Psoas muscle (tissue), 8 donors: ENCODE results near the gene LCLAT1. TPM values are rescaled to one million over a fixed set of nuclear protein-coding genes. Genes with fewer than 3 reads are reported as not detected.
A peak's percentile ranks its signal among the peaks of the same experiment; 100 is the strongest.

Experiments
- ATAC-seq, 4 donors: fragments of 200-7000 bp; cut with Tn5 transposase; one replicate each; pipeline ENCODE4 v1.9.1; 2020; ENCODE audit warnings: moderate library complexity in 3 of 4, mild to moderate bottlenecking in 2 of 4
- DNase-seq, 2 donors: peaks; one replicate each; pipeline ENCODE4 v3.0.0-alpha.2; 2020
- H3K27ac ChIP-seq: fragments of 200-600 bp; one replicate; pipeline ENCODE4 v1.8.0; 2022
- H3K27me3 ChIP-seq, 3 donors: fragments of 200-600 bp in 1 of 3; one replicate each; pipeline versions ENCODE4 v1.6.1 to v1.8.0; 2013 to 2022; ENCODE audit warnings: low read length in 2 of 3, mild to moderate bottlenecking in 2 of 3, moderate library complexity in 1 of 3; ENCODE audit not compliant: insufficient read depth in 3 of 3
- H3K36me3 ChIP-seq, 2 donors: fragments of 200-600 bp in 1 of 2; one replicate each; pipeline versions ENCODE4 v1.6.1 to v1.8.0; 2013 to 2022; ENCODE audit warnings: low read depth in 1 of 2, mild to moderate bottlenecking in 1 of 2, moderate library complexity in 1 of 2; ENCODE audit not compliant: insufficient read depth in 1 of 2
- H3K4me1 ChIP-seq: fragments of 200-600 bp; one replicate; pipeline ENCODE4 v1.8.0; 2022
- H3K4me3 ChIP-seq: fragments of 200-600 bp; one replicate; pipeline ENCODE4 v1.8.0; 2022; ENCODE audit warnings: mild to moderate bottlenecking
- H3K9me3 ChIP-seq: fragments of 200-600 bp; one replicate; pipeline ENCODE4 v1.8.0; 2022
- WGBS, 3 donors: extraction: QIAGEN DNeasy Blood & Tissue Kit; methylation state at CpG; one replicate each; pipeline versions ENCODE4 v1.1.6 to v1.1.7; 2013; 5-methylcytosine and 5-hydroxymethylcytosine counted together
- intact Hi-C, 2 donors: fragments of 100-400 bp; cut with DNase I; formaldehyde crosslinking; loops; one replicate each; pipeline versions ENCODE4 v1.11.0 to v1.14.2; 2022
- polyA plus RNA-seq, 3 donors: library from polyadenylated mRNA; stranded (reverse); fragments of 200-250 nt; gene quantifications; one replicate each; pipeline ENCODE4 v1.2.3, GENCODE V29; 2013
- total RNA-seq, 4 donors: library from RNA; stranded (reverse); fragmentation: NEBNext Ultra II Directional in 2 of 4; extraction: Animal tissue kit (Norgen Biotek cat#: 25700) in 2 of 4; gene quantifications; one replicate each; pipeline versions ENCODE4 v1.2.1 to v1.2.4, GENCODE V29; 2021 to 2023
- TF ChIP-seq, protein P1 (sequence below): fragments of 200-600 bp; IDR thresholded peaks from one replicate; pipeline ENCODE4 v1.8.0; 2022; ENCODE audit warnings: antibody characterized with exemption
- donor health status: healthy with polysubstance abuse.
- donor health status: DM: no; HTN: no; CAD: no; lungs with moderate emphysema.
- donor health status: Bipolar disorder and iron deficiency.
- donor health status: healthy.
- donor health status: DM: yes; HTN: yes; CAD: no.
- donor health status: DM: no; HTN: no; CAD: no.
- donor health status: DM: no; HTN: no; CAD: no.
- donor health status: DM: yes; HTN: yes; CAD: no.

LCLAT1 gene
- total and polyA plus RNA-seq, 7 donors, result 4.2 to 18.8 (median 6.0) TPM

DNA sequence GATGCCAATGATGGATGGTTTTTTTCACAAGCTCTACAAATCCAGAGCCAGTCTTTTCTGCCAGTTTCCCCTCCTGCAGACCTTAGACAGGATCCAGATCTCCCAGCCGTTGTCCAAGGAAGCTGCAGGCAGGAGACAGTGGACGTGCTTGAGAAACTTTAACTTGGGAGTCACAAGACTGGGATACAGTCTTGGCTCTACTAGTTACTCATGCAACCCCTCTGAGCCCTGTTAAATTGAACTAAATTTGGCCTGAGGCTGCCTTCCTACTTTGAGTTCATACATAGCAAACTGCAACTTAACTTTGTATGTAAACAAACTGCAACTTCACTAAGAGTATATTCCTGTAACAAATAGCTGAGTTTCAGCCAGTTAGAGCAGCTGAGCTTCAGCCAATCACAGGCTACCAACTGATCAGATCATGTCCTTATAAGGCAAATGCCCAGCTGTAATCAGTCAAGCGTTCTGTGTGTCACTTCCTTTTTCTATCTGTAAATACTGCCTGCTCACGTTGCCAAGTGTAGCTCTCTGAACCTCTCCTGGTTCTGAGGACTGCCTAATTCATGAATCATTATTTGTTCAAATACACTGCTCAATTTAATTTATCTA is 219.3 kb downstream of the LCLAT1 start:
- ATAC-seq, result peak; percentile 56 to 85 (median 74)
- WGBS, 3 donors, result 38 to 60% (median 46%) methylated on average over 4 of the region's 4 CpGs
- intact Hi-C loops, result no loop called here
- peak overlapping the region; percentile 76 for H3K27ac ChIP-seq
- TF ChIP-seq, protein P1, sequence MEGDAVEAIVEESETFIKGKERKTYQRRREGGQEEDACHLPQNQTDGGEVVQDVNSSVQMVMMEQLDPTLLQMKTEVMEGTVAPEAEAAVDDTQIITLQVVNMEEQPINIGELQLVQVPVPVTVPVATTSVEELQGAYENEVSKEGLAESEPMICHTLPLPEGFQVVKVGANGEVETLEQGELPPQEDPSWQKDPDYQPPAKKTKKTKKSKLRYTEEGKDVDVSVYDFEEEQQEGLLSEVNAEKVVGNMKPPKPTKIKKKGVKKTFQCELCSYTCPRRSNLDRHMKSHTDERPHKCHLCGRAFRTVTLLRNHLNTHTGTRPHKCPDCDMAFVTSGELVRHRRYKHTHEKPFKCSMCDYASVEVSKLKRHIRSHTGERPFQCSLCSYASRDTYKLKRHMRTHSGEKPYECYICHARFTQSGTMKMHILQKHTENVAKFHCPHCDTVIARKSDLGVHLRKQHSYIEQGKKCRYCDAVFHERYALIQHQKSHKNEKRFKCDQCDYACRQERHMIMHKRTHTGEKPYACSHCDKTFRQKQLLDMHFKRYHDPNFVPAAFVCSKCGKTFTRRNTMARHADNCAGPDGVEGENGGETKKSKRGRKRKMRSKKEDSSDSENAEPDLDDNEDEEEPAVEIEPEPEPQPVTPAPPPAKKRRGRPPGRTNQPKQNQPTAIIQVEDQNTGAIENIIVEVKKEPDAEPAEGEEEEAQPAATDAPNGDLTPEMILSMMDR, result no peak
- H3K27me3 ChIP-seq, result no peaks in the 10 kb centered on the region
- no peak overlapping the region for H3K4me3 ChIP-seq
- no peak for DNase-seq
- H3K4me1 ChIP-seq, result peaks cover 23% of the 10 kb centered on the region
- peaks cover 5% of the 10 kb centered on the region for H3K9me3 ChIP-seq
- H3K36me3 ChIP-seq, result no peaks in the 10 kb centered on the region

DNA sequence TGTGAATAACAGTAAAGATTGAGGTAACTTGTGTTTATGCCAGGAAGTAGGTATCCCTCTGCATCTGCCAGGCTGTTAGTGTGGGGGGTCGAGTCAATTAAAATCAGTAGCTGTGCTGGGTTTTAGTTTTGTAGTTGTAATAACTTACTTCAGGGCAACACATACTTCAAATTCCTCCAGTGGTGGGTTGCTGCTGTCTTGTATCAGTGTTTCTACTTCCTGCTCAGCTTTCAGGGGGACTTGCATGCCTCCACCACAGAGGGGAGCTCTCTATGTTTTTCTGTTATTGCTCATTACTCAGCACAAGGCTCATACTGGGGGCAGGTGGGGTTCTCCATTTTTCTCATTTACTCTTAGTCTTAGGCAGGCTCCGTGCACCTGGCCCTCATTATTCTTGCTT is 223.4 kb downstream of the LCLAT1 start:
- no peaks in the 10 kb centered on the region for H3K27me3 ChIP-seq
- no peak for ATAC-seq
- no peak overlapping the region for H3K27ac ChIP-seq
- peaks cover 5% of the 10 kb centered on the region for H3K9me3 ChIP-seq
- DNase-seq, result no peak
- WGBS, 3 donors, result 86 to 91% (median 87%) methylated on average over 2 of the region's 2 CpGs
- TF ChIP-seq, protein P1, result no peak
- no peaks in the 10 kb centered on the region for H3K36me3 ChIP-seq
- no peak overlapping the region for H3K4me3 ChIP-seq
- intact Hi-C loops, result no loop called here
- peaks cover 18% of the 10 kb centered on the region for H3K4me1 ChIP-seq

DNA sequence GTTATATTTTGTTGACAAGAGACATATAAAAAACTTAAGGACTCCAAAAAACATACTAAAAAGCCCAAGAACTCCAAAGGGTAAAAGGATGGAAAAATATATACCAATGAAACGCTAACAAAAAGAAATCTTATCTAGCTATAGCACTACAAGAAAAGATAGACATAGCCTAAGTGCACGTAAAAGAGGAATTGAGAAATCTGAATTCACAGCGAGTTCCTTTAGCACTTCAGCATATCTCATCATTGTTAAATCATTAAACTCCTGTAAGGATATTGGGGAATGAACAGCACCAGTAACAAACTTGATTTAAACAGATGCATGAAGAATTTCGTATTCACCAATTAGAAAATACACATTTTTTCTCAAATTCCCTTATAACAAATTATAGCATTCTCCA is 226.1 kb downstream of the LCLAT1 start:
- no peaks in the 10 kb centered on the region for H3K36me3 ChIP-seq
- peaks cover 5% of the 10 kb centered on the region for H3K9me3 ChIP-seq
- DNase-seq (no peak), ATAC-seq (no peak)
- no peaks in the 10 kb centered on the region for H3K4me1 ChIP-seq
- H3K27me3 ChIP-seq, result no peaks in the 10 kb centered on the region
- no peak overlapping the region for H3K27ac ChIP-seq
- intact Hi-C loops, result no loop called here
- TF ChIP-seq, protein P1, result no peak
- H3K4me3 ChIP-seq, result no peak overlapping the region
- 87 to 93% (median 89%) methylated on average over 4 of the region's 4 CpGs for WGBS, 3 donors

DNA sequence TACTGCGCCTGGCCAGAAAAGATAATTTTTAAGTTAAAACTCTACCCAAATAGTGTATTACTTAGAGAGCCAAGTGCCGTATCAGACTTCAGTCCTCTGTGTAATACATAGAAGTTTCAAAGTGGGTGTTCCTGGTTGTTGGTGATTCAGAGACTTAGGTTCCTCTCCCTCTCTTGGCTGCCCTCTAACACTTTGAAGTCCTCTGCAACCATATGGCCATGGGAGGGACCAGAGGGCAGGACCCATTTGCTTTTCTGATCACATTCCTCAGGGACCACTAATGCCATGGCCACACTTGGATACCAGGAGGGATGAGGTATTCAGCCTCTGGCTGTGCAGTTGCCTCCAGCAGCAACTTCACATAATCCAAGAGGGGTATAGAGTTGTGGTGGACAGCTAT is 228.7 kb downstream of the LCLAT1 start:
- H3K4me3 ChIP-seq, result no peak overlapping the region
- H3K27ac ChIP-seq, result no peak overlapping the region
- intact Hi-C loops, result no loop called here
- H3K36me3 ChIP-seq, result no peaks in the 10 kb centered on the region
- H3K4me1 ChIP-seq, result no peaks in the 10 kb centered on the region
- H3K27me3 ChIP-seq, result no peaks in the 10 kb centered on the region
- 73 to 85% (median 84%) methylated on average over 2 of the region's 2 CpGs for WGBS, 3 donors
- no peaks in the 10 kb centered on the region for H3K9me3 ChIP-seq
- TF ChIP-seq, protein P1, result no peak
- DNase-seq (no peak), ATAC-seq (no peak)

DNA sequence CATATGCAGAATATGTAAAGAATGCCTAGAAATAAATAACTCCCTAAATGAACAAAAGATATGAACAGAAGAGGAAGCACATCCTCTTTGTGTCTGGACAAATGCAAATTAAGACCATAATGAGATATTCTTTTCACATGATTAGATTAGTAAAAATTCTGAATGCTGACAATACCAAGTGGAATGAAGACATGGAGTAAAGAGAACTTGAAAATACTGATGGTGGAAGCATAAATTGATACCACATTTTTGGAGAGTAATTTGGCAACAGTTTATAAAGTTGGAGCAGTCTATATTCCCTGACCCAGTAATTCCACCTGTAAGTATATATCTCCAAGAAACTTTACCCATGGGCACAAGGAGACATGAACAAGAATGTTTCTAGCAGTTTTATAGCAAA is 230.2 kb downstream of the LCLAT1 start:
- H3K4me3 ChIP-seq, result no peak overlapping the region
- no peak for ATAC-seq
- H3K4me1 ChIP-seq, result no peaks in the 10 kb centered on the region
- no peaks in the 10 kb centered on the region for H3K27me3 ChIP-seq
- H3K36me3 ChIP-seq, result no peaks in the 10 kb centered on the region
- no peaks in the 10 kb centered on the region for H3K9me3 ChIP-seq
- intact Hi-C loops, result no loop called here
- H3K27ac ChIP-seq, result no peak overlapping the region
- TF ChIP-seq, protein P1, result no peak
- DNase-seq, result no peak
